Measurements from ENCODE around the gene SLC9A3. TPM values are rescaled to one million over a fixed set of nuclear protein-coding genes. Genes with fewer than 3 reads are reported as not detected.

Gene SLC9A3
- total RNA-seq, 4 donors from 2014 or later = 0.29 to 3.9 (median 2.6) TPM

- Histone ChIP-seq H3K36me3 (no peaks in the 10 kb centered on the region), H3K9me3 (no peaks in the 10 kb centered on the region), H3K27me3 (no peaks in the 10 kb centered on the region), H3K27ac (no peak overlapping the region), H3K4me1 (peaks cover 0 to 12% of the 10 kb centered on the region in 2 donors), H3K4me3 (no peak overlapping the region)
- no peak for TF ChIP-seq POLR2A (IDR thresholded peaks at IDR 0.05)
- no peak for TF ChIP-seq CTCF (IDR thresholded peaks at IDR 0.05)
- intact Hi-C loops (cut with DNase I; ENCODE audit: low total_unique reads) = no loop called here
- no peak for DNase-seq
Measured at GRCh38 chr5:469752-470483, 54.3 kb downstream of the SLC9A3 start.

GRCh38 chr5:468401-468800 lies 55.8 kb downstream of the SLC9A3 start:
- intact Hi-C loops (cut with DNase I; ENCODE audit: low total_unique reads) = no loop called here
- DNase-seq = peak in 1 of 2 donors; percentile 11

GRCh38 chr5:466661-467310 lies 57.5 kb downstream of the SLC9A3 start:
- intact Hi-C loops (cut with DNase I; ENCODE audit: low total_unique reads) = no loop called here
- Histone ChIP-seq H3K27me3 (no peaks in the 10 kb centered on the region), H3K36me3 (no peaks in the 10 kb centered on the region), H3K9me3 (no peaks in the 10 kb centered on the region), H3K27ac (no peak overlapping the region), H3K4me3 (no peak overlapping the region), H3K4me1 (no peaks in the 10 kb centered on the region)
- no peak for TF ChIP-seq POLR2A (IDR thresholded peaks at IDR 0.05)
- DNase-seq = peak in 1 of 2 donors; percentile 11

More at GRCh38 chr5:468401-468800, 55.8 kb downstream of the SLC9A3 start:
- Histone ChIP-seq H3K27me3 (no peaks in the 10 kb centered on the region), H3K9me3 (no peaks in the 10 kb centered on the region), H3K27ac (no peak overlapping the region), H3K4me1 (peaks cover 0 to 8% of the 10 kb centered on the region in 2 donors), H3K36me3 (no peaks in the 10 kb centered on the region), H3K4me3 (no peak overlapping the region)
- TF ChIP-seq POLR2A (IDR thresholded peaks at IDR 0.05) (no peak), CTCF (IDR thresholded peaks at IDR 0.05) (no peak)

- no peaks in the 10 kb centered on the region for H3K27me3 ChIP-seq
- H3K4me1 ChIP-seq = no peaks in the 10 kb centered on the region
- DNase-seq = peak in 1 of 2 donors; percentile 9
- no peak overlapping the region for H3K27ac ChIP-seq
- no peak overlapping the region for H3K4me3 ChIP-seq
- no peaks in the 10 kb centered on the region for H3K9me3 ChIP-seq
- intact Hi-C loops (cut with DNase I; ENCODE audit: low total_unique reads) = no loop called here
- no peaks in the 10 kb centered on the region for H3K36me3 ChIP-seq
- no peak for TF ChIP-seq POLR2A (IDR thresholded peaks at IDR 0.05)
- TF ChIP-seq CTCF (IDR thresholded peaks at IDR 0.05) = no peak
Measured at GRCh38 chr5:465591-466403, 58.5 kb downstream of the SLC9A3 start.

GRCh38 chr5:464843-465590 lies 59.2 kb downstream of the SLC9A3 start:
- Histone ChIP-seq H3K4me3 (no peak overlapping the region), H3K9me3 (no peaks in the 10 kb centered on the region), H3K36me3 (no peaks in the 10 kb centered on the region), H3K4me1 (no peaks in the 10 kb centered on the region), H3K27me3 (no peaks in the 10 kb centered on the region), H3K27ac (no peak overlapping the region)
- TF ChIP-seq POLR2A (IDR thresholded peaks at IDR 0.05) = no peak
- intact Hi-C loops (cut with DNase I; ENCODE audit: low total_unique reads) = no loop called here
- DNase-seq = peak in 1 of 2 donors; percentile 13

Measured in uterus (tissue), 4 donors.